ENCODE data around the gene MLLT3. TPM values are rescaled to one million over a fixed set of nuclear protein-coding genes. Genes with fewer than 3 reads are reported as not detected.

The MLLT3 gene
- total and polyA plus RNA-seq, 10 donors = 2.8 to 15.2 (median 10.6) TPM

GRCh38 chr9:20582150-20582549 lies 40.1 kb downstream of the MLLT3 start:
- TF ChIP-seq POLR2A (IDR thresholded peaks at IDR 0.05) (no peak), CTCF (IDR thresholded peaks at IDR 0.05 in 8 of 11, conservative IDR thresholded peaks at IDR 0.05 in 3 of 11) (no peak), POLR2AphosphoS5 (IDR thresholded peaks at IDR 0.05) (no peak)
- DNase-seq = no peak
- Histone ChIP-seq H3K27me3 (replicated peaks in 1 of 7) (no peaks in the 10 kb centered on the region), H3K36me3 (no peaks in the 10 kb centered on the region), H3K4me3 (no peak overlapping the region), H3K4me1 (no peaks in the 10 kb centered on the region), H3K9me3 (no peaks in the 10 kb centered on the region), H3K27ac (no peak overlapping the region)
- intact Hi-C loops (cut with DNase I; ENCODE audit: low total_unique reads) = no loop called here
- WGBS, 5 donors = 68 to 82% (median 72%) methylated on average over 3 of the region's 3 CpGs

GRCh38 chr9:20580673-20581072 lies 41.6 kb downstream of the MLLT3 start:
- Histone ChIP-seq H3K4me3 (no peak overlapping the region), H3K9me3 (peaks cover 0 to 10% (median 7%) of the 10 kb centered on the region in 8 donors), H3K36me3 (no peaks in the 10 kb centered on the region), H3K27ac (no peak overlapping the region), H3K27me3 (replicated peaks in 1 of 7) (no peaks in the 10 kb centered on the region), H3K4me1 (no peaks in the 10 kb centered on the region)
- no peak for DNase-seq
- TF ChIP-seq POLR2AphosphoS5 (IDR thresholded peaks at IDR 0.05) (no peak), POLR2A (IDR thresholded peaks at IDR 0.05) (no peak), CTCF (IDR thresholded peaks at IDR 0.05 in 8 of 11, conservative IDR thresholded peaks at IDR 0.05 in 3 of 11) (no peak)
- intact Hi-C loops (cut with DNase I; ENCODE audit: low total_unique reads) = no loop called here
- WGBS, 5 donors = 73 to 92% (median 80%) methylated on average over 2 of the region's 2 CpGs

GRCh38 chr9:20579524-20580314 lies 42.6 kb downstream of the MLLT3 start:
- Histone ChIP-seq H3K4me1 (no peaks in the 10 kb centered on the region), H3K9me3 (peaks cover 0 to 18% (median 14%) of the 10 kb centered on the region in 8 donors), H3K36me3 (no peaks in the 10 kb centered on the region), H3K27ac (no peak overlapping the region), H3K27me3 (replicated peaks in 1 of 7) (no peaks in the 10 kb centered on the region), H3K4me3 (no peak overlapping the region)
- intact Hi-C loops (cut with DNase I; ENCODE audit: low total_unique reads) = no loop called here
- TF ChIP-seq POLR2AphosphoS5 (IDR thresholded peaks at IDR 0.05) (no peak), POLR2A (IDR thresholded peaks at IDR 0.05) (no peak), CTCF (IDR thresholded peaks at IDR 0.05 in 8 of 11, conservative IDR thresholded peaks at IDR 0.05 in 3 of 11) (no peak)
- 85 to 94% (median 89%) methylated on average over 2 of the region's 2 CpGs for WGBS, 5 donors
- no peak for DNase-seq

GRCh38 chr9:20573023-20573422 lies 49.3 kb downstream of the MLLT3 start:
- intact Hi-C loops (cut with DNase I; ENCODE audit: low total_unique reads) = no loop called here
- TF ChIP-seq POLR2AphosphoS5 (IDR thresholded peaks at IDR 0.05) (no peak), POLR2A (IDR thresholded peaks at IDR 0.05) (no peak), CTCF (IDR thresholded peaks at IDR 0.05 in 8 of 11, conservative IDR thresholded peaks at IDR 0.05 in 3 of 11) (no peak)
- Histone ChIP-seq H3K4me3 (no peak overlapping the region), H3K36me3 (no peaks in the 10 kb centered on the region), H3K27me3 (replicated peaks in 1 of 7) (no peaks in the 10 kb centered on the region), H3K9me3 (peaks cover 0 to 18% (median 14%) of the 10 kb centered on the region in 8 donors), H3K4me1 (peaks cover 0 to 9% (median 4%) of the 10 kb centered on the region in 6 donors), H3K27ac (no peak overlapping the region)
- DNase-seq = no peak
- 82 to 92% (median 84%) methylated on average over 4 of the region's 4 CpGs for WGBS, 5 donors

All from spleen (tissue), 11 donors.